HG03558 (cell line): ENCODE results near the gene NPY4R2.
"Not testable (repeated sequence)": the region's sequence is repeated elsewhere in the genome, so short reads cannot be mapped to it uniquely, and the experiment has no call there.

Source experiments
- ATAC-seq: cut with Tn5 transposase; IDR thresholded peaks from one replicate; pipeline ENCODE4 v1.9.1; 2021; ENCODE audit warnings: moderate number of reproducible peaks; ENCODE audit not compliant: unreplicated experiment; ENCODE audit errors: extremely low read depth

The NPY4R2 gene

DNA sequence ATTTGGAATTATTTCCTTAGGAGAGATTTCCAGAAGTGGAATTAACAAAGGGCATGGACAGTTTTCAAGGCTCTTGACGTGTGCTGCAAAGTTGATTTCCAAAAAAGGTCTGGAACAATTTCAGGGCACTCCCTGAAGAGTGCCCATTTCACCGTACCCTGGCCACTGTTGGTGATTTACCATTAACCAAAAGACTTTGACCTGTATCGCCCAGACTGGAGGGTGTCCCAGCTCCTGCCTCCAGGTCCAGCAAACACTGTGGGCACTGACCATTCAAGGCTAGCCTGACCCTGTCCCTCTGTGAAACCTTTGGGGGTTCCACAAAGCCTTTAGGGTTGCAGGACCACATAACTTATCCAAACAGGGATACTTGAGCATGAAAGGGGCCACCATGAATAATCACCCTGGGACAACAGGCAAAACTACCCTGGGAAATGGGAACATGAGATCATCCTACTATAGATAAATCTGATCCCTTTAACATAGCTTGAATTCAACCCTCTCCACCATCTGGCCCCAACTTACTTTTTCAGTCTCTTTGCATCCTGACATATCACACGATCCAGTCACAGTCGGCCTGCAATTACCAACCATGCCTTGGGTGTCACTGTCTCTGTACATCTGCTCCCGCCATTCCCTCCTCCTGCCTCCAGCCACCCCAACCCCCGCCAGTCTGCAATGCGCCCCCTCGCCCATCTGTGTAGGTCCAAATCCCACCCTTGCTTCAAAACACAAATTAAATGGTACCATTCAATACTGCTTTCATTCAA lies 8.9 kb downstream of the NPY4R2 start:
- ATAC-seq, result not testable (repeated sequence)

DNA sequence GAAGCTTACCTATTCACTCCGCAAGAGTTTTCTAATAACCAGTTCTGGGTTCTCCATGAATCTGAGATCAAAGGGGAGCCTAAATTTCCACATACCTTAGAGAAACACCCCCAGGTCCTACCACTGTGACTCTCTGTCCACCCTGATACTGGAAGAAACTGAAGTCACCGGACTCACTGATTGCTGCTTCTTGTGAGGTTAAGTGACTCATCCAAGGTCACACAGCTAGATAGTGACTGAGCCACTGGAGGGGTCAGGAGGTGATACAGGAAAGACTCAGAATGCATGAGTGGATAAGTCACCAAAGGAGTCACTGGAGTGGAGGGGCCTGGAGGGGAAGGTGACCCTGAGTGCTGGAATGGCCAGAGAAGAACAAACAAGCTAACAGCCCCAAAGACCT lies 9.8 kb downstream of the NPY4R2 start:
- ATAC-seq, result not testable (repeated sequence)

DNA sequence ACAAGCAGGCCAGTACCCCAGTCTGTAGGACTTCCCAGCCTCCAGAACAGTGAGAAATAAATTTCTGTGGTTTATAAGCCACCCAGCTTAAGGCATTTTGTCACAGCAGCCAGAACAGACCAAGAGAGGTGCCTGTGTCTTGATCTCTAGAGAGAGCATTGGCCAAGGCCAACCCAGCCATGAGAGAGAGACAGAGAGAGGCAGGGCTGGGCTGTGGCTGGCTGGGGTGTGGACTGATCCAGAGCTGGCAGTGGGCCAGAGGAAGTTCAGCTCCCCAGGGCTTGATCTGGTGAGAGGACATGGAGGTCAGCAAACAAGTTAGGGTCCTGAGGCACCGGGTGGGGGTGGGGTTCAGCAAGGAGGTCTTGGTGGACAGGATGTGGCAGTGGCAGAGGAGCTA lies 14.4 kb downstream of the NPY4R2 start:
- not testable (repeated sequence) for ATAC-seq

DNA sequence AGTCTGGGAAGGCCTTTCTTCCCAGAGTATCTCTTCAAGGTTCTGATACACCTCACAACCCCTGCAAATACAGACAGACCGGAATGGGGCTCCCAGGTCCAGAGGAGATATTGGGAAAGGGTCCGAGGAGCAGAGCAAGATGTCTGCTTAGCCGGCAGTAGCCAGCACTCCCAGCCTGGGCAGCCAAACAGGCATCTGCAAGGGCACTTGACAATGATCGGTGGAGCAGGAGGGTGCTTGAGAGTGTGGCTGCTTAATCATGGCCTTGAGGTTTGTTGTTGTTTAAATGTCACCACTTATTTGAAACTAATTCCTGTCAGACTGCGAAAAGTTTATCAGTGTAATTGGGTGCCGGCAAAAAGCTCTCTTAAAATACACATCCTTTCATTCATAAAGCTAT lies 15.0 kb downstream of the NPY4R2 start:
- not testable (repeated sequence) for ATAC-seq

DNA sequence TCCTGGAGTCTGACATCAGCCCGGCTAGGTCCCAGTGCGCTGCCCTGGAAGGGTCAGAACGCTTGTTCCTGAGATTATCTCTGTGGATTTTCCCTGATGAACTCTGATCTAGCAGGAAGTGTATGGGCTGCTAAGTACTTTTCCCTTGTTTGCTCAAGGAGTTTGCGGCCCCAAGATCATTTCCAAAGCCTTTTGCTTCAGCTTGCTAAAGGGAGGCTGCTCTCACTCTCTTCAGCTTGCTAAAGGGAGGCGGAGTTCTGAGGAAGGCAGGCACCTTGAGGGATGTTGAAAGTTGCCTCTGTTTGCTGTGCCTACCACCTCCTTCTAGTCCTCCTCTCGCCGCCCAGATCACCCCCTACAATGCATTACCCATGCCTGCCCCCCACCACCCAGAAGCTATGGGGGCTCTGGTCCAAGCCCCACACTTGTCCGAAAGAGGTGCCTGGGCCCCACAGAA lies 18.3 kb downstream of the NPY4R2 start:
- not testable (repeated sequence) for ATAC-seq

DNA sequence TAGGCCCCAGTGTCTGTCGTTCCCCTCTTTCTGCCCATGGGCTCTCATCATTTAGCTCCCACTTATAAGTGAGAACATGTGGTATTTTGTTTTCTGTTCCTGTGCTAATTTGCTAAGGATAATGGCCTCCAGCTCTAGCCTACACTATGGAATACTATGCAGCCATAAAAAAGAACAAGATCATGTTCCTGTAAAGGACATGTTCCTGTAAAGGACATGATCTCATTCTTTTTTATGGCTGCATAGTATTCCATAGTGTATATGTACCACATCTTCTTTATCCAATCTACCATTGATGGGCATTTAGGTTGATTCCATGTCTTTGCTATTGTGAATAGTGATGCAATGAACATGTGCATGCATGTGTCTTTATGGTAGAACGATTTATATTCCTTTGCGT lies 19.2 kb downstream of the NPY4R2 start:
- ATAC-seq, result not testable (repeated sequence)

DNA sequence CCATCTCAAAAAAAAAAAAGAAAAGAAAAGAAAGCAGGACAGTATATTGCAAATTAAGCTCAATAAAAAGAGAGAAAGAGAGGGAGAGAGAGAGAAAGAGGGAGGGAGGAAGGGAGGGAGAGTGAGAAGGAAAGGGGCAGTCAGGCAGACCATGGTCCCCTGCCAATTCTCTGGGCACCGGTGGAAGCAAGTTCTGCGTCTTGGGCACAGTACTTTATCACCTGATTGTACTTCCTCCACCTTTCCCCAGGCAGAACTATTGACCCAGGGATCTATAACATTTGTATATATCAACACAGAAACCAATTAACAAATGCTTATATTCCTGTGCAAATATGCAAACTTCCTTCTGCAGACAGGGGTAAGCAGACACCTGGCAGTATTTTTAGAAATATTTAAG lies 22.4 kb downstream of the NPY4R2 start:
- ATAC-seq, result not testable (repeated sequence)

DNA sequence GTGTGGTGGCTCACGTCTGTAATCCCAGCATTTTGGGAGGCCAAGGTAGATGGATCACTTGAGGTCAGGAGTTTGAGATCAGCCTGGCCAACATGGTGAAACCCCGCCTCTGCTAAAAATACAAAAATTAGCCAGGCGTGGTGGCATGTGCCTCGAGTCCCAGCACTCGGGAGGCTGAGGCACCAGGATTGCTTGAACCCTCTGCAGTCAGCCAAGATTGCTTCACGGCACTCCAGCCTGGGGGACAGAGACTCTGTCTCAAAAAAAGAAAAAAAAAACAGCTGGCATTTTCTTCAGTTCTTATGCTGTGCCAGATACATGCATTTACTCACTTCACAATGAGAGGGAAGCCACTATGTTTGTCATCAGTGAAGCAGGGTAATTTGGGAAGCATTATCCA lies 22.9 kb downstream of the NPY4R2 start:
- not testable (repeated sequence) for ATAC-seq

DNA sequence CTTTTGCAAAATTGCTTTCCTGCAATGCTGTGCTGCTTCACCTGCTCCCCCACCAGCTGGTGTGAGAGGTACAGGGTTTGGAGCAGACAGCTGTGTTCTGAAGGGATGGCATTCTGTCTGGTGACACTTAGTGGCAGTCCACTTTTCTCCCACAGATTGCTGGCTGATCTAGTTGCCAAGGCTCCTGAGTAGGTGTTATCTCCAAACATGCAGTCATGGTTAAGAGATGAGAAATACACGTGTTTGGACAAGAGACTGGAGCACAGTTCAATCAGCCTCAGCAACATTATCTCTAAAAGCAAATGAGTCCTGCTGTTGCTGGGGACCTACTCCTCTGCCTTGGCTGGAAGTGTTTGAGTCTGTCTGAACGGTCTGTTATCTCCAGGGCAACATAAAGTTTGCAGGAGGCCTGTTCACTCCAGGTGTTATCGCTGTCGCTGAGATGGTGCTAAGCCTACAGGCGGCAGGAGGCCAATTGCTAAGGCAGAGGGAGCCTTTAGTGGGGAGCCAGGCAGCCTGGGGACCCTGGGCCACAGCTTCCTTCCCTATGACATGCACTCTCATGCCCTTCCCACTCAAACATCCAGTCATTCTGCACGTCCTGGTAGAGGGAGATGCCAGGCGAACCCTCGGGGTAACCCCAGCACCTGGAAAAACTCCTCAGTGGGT lies 24.0 kb downstream of the NPY4R2 start:
- not testable (repeated sequence) for ATAC-seq

DNA sequence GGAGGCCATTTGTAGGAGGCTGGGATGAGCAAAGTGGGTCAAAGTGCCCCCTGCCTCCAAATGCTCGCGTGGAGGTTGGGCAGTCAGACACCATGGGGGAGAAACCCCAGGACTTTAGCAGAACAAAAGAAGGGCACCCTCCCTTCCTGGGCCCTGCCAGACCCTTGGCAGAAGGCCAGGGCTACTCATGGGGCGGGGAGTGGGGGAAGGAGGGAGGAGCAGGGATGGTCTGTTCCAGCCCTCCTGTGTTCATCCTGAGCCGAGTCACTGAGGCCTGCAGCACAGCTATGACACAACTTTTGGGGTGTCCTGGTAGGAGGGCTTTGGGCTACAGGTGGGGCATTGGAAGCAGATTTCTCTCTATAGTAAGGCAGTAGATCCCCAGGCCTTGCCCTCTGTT lies 24.9 kb downstream of the NPY4R2 start:
- ATAC-seq, result not testable (repeated sequence)

DNA sequence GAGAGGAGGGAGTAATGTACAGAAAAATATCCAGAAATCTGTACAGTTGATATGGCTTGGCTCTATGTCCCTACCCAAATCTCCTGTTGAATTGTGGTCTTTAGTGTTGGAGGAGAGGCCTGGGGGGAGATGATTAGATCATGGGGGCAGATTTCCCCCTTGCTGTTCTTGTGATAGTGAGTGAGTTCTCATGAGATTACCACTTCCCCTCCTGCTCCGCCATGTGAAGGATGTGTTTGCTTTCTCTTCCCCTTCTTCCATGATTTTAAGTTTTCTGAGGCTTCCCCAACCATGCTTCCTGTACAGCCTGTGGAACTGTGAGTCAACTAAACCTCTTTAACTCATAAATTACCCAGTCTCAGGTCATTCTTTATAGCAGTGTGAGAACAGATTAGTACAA lies 29.0 kb downstream of the NPY4R2 start:
- ATAC-seq, result not testable (repeated sequence)

DNA sequence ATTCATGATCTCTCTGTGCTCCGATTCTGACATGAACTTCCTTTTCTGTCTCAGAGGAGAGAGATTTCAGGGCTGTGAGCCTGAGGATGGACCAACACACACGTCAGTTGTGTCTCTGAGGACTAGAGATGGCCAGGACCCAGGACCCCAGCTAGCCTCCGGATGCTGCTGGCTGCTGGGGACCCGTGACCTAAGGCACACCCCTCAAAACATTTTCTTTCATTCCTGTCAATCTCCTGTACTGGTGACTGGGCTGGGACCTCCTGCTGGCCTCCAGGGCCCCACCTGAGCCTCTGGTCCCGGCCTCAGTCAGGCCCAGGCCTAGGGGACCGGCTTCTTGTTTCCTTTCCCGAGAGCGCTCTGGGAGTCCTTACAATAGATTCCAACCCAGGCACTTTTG lies 38.7 kb downstream of the NPY4R2 start:
- not testable (repeated sequence) for ATAC-seq

DNA sequence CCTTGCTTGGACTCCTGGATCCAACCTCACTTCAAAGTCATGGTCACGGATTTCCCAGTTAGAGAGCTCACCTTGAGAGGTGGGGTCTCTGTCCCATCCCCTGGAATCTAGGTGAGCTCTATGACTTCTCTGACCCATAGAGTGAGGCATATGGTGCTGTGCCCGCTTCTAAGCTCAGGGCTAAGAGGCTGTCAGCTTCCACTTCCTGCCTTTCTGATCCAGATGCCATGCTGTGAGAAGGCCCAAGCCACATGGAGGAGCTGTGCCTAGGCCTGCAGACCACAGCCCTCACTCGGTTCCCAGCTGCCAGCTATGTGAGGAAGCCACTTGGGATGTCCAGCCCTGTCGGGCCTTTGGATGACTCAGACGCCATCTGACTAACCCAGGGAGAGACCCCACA lies 41.2 kb downstream of the NPY4R2 start:
- ATAC-seq, result not testable (repeated sequence)

DNA sequence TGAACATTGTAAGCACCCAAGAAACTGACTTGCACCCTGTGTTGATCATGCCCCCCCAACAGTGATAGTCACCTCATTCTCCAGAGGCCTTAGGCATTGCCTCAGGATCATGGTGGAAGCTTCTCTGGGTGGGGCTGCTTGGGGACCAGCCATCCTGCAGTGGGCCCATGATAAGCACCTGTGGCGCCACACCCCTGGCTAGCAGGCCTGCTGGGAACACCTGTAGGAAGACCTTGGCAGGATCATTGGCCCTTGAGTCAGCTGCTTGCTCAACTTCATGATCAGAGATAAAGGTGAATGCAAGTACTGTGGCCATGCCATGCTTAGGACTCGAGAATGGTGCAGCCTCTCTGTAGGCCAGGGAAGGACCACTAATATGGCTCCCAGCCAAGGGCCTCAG lies 42.2 kb downstream of the NPY4R2 start:
- ATAC-seq, result not testable (repeated sequence)

DNA sequence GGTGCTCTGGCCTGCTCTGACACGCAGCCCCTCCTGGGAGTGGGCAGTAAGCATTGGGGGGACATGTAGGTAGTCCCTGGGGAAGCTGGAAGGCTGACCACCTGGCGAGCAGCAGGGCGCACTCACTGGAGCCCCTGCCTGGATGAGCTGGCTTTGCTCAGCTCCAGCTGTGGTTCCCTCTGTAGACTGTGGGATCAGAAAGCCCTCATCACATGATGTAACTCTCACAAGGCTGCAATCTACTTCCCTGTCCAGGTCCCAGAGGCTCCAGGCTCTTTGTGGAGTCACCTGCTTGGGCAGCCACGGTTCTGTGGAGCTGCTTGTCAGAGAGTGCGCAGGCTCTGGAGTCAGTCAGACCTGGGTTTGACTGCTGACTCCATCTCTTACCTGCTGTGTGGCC lies 44.3 kb downstream of the NPY4R2 start:
- not testable (repeated sequence) for ATAC-seq

DNA sequence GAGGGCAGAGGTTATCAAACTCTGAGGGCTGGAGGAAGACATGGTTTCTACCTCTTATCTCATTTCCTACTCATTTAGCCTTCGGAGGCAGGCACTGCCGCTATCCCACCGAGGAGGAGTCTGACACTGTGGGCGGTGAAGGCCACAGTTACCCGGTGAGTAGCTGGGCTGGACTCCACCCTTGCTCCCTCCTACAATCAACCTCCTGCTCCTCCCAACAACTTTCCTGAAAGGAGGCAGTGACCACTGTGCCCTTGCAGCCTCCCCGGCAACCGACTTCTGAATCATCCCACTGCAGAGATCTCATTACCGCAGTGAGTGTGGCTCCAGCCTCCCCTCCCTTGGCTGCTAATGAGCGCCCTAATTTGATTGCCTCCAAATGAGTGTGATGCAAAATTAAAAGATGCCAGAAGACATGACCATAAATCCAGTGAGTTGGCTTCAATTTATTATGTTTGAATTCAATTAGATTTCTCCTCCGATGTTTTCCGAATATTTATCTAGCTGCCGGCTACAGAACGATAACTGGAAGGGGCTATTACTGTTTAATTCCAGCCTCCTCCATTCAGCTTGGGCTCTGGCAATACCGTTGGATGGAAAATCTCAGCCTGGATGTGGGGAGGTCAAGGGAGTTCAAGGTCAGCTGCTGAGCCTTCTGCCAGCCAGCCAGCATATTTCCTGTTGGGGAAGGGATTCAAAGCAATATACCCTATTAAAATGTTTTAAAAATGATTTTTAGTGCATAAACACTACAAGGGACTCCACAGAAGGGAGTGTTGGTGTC lies 46.0 kb downstream of the NPY4R2 start:
- ATAC-seq, result not testable (repeated sequence)

DNA sequence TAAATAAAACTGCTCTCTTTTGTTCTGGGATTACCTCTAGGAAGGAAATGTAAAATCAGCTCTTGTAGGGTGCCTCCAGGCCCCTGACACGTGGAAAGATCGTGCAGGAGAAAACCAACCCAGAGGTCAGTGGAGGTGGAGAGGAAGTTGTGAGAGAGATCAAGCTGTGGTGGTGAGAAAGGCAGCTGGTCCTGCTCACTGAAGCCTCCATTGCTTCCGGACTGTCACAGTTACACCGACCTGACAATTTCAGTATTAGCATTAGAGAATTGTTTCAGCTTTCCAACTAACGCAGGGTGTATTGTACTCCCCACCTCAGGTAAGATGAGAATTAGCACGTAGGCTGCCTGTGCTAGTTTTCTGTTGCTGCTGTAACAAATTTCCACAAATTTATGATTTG lies 50.5 kb downstream of the NPY4R2 start:
- not testable (repeated sequence) for ATAC-seq

DNA sequence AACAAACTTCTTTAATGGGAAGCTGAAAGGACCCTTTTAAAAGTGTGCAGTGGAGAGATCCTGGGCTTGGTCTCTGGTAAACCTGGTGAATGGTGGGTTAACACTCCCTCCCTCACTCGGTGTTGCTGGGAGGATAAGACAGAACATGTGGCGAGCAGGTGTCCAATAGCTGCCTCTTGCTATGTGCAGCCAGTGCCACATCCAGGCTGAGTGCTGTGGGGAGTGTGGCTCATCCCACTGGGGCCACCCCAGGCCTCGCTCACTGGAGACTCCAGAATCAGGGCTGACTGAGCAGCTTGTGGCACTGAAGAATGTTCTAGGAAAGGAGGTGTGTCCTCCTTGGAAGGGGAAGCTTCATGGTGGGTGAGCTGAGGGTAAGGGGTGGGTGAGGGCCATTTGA lies 51.6 kb downstream of the NPY4R2 start:
- ATAC-seq, result not testable (repeated sequence)

DNA sequence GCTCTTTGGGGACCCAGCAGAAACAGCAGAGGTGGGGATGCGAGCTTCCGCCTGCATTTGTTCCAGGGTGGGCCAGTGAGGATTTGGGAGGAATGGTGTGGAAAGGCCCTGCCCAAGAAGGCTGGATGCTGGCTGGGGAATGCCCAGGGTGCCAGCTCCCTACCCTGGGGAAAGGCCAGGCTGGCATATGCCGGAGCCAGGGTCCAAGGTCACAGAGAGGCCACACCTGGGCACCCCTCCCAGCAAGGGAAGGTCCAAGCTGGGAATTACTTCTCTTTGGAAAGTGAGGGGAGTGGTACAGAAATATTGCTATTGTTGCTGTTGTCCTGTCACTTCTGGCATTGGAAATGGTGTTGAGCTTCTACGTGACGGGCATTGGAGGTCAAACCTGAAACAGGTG lies 53.1 kb downstream of the NPY4R2 start:
- not testable (repeated sequence) for ATAC-seq

DNA sequence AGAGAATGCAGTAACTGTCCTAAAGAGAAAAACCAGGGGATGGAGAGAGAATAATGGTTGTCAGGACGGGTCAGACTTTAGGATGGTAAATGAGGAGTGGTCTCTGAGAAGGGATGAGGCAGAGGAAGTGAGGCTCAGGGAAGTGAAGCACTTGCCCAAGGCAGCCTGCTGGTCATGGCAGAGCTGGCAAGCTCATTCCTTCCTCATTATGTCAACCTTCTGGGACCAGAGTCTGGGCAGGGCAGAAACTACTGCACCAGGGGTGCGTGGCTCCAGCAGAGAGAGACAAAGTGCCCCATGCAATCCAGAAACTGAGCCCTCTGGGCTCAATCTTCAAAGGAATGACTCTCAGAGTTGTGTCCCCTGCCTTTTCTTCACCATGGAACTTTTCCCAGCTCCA lies 53.6 kb downstream of the NPY4R2 start:
- not testable (repeated sequence) for ATAC-seq
